Fibroblast of lung (primary cell): ENCODE results near the gene SPON1. TPM values are rescaled to one million over a fixed set of nuclear protein-coding genes. Genes with fewer than 3 reads are reported as not detected.

Experiments used
- DNase-seq, 2 donors: peaks; one replicate each; pipeline versions ENCODE4 v3.0.0 to v3.0.0-alpha.2; 2010; ENCODE audit warnings: low read depth in 2 of 2
- H2AFZ ChIP-seq: 2 replicates; pipeline ENCODE4 v1.5.1; 2012; ENCODE audit warnings: low read length, control low read depth, inconsistent platforms
- H3K27ac ChIP-seq: 2 replicates; pipeline ENCODE4 v1.5.1; 2011; ENCODE audit warnings: low read length, control low read depth; ENCODE audit not compliant: insufficient read depth
- H3K27me3 ChIP-seq: 2 replicates; pipeline ENCODE4 v1.5.1; 2011; ENCODE audit warnings: mild to moderate bottlenecking, low read length; ENCODE audit not compliant: control insufficient read depth, insufficient read depth
- H3K36me3 ChIP-seq: 2 replicates; pipeline ENCODE4 v1.5.1; 2011; ENCODE audit warnings: low read length; ENCODE audit not compliant: control insufficient read depth, insufficient read depth
- H3K4me1 ChIP-seq: 2 replicates; pipeline ENCODE4 v1.5.1; 2011; ENCODE audit warnings: low read length; ENCODE audit not compliant: control insufficient read depth, insufficient read depth; ENCODE audit errors: extremely low read depth
- H3K4me2 ChIP-seq: 2 replicates; pipeline ENCODE4 v1.5.1; 2011; ENCODE audit warnings: low read length, control low read depth; ENCODE audit not compliant: insufficient read depth; ENCODE audit errors: extremely low read depth
- H3K4me3 ChIP-seq, 4 experiments: fragments of 200-600 bp in 1 of 4; sonication (generic) in 1 of 4; replicated peaks in 1 of 4; 2 replicates each; pipeline ENCODE4 v1.5.1; 2011 to 2016; ENCODE audit warnings: low read length in 4 of 4, low read depth in 3 of 4, mild to moderate bottlenecking in 3 of 4, control low read depth in 2 of 4, inconsistent platforms in 1 of 4, mixed read lengths in 1 of 4; ENCODE audit not compliant: insufficient read depth in 1 of 4; ENCODE audit errors: control extremely low read depth in 1 of 4
- H3K79me2 ChIP-seq: 2 replicates; pipeline ENCODE4 v1.5.1; 2012; ENCODE audit warnings: mild to moderate bottlenecking, low read length, inconsistent platforms; ENCODE audit not compliant: control insufficient read depth, insufficient read depth
- H3K9ac ChIP-seq: 2 replicates; pipeline ENCODE4 v1.5.1; 2011; ENCODE audit warnings: mild to moderate bottlenecking, low read length, control low read depth; ENCODE audit not compliant: insufficient read depth
- H3K9me3 ChIP-seq: 2 replicates; pipeline ENCODE4 v1.5.1; 2012; ENCODE audit warnings: low read depth, low read length; ENCODE audit not compliant: control insufficient read depth, insufficient read depth
- H4K20me1 ChIP-seq: 2 replicates; pipeline ENCODE4 v1.5.1; 2011; ENCODE audit warnings: low read length; ENCODE audit not compliant: control insufficient read depth, insufficient read depth; ENCODE audit errors: extremely low read depth
- EZH2 ChIP-seq: IDR thresholded peaks from 2 replicates; pipeline ENCODE4 v1.5.1; 2012; ENCODE audit warnings: low read length, control low read depth, mild to moderate bottlenecking; ENCODE audit errors: missing control alignments
- polyA plus RNA-seq, 2 donors: library from polyadenylated mRNA; depleted of rRNA in 1 of 2; stranded (reverse) in 1 of 2; unstranded in 1 of 2; fragments of >200 nt; gene quantifications; 2 replicates each; pipeline ENCODE4 v1.2.1, GENCODE V29; 2011 to 2012; ENCODE audit warnings: missing spikeins in 1 of 2
- total RNA-seq: library from RNA; depleted of rRNA; stranded (reverse); fragments of >200 nt; gene quantifications from 2 replicates; pipeline ENCODE4 v1.2.1, GENCODE V29; 2014
- TF ChIP-seq, protein P1 (sequence below), 2 donors: IDR thresholded peaks in 1 of 2; conservative IDR thresholded peaks in 1 of 2; 1 replicate in 1 of 2; 2 replicates in 1 of 2; pipeline ENCODE4 v1.5.1; 2011 to 2012; ENCODE audit warnings: low read length in 2 of 2, control low read depth in 1 of 2, inconsistent platforms in 1 of 2, low read depth in 1 of 2, mild to moderate bottlenecking in 1 of 2

Gene SPON1
- total and polyA plus RNA-seq, 2 donors (not counting 1 experiment from before 2014, with no cell fraction given), result 0.45 to 3.5 TPM

DNA sequence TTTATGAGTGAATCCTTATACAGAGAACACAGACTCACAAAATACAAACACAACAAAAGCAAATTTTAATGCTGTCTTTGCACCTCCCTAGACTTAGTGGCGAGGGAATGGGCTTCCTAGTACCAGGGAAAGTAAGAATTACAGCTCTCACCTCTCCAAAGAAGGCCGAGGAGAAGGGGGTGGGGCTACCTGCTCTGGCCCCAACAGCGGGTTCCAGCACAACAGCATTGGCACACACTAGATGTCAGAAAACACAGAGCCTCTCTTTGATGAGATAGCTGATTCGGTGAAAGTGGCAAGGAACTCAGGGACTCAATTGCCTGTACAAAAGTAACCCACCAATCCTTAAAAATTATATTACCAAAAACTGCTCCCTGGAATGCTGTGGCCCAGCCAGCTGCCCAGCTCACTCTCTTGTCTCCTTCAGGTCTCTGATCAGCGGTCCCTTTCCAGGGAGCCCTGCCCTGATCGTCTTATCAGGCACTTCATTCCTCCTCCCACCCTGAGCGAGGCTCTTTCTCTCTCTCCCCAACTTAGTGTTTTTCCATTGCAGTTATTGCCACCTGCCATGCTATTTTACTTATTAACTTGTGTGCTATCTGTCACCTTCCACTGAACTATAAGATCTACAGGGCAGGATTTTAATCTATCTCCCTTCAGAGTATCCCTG lies 30.7 kb downstream of the SPON1 start:
- no peak overlapping the region for H2AFZ ChIP-seq
- no peaks in the 10 kb centered on the region for H3K79me2 ChIP-seq
- H3K36me3 ChIP-seq, result no peaks in the 10 kb centered on the region
- H3K4me2 ChIP-seq, result no peak overlapping the region
- H3K9me3 ChIP-seq, result no peaks in the 10 kb centered on the region
- no peaks in the 10 kb centered on the region for H3K27me3 ChIP-seq
- no peaks in the 10 kb centered on the region for H4K20me1 ChIP-seq
- peaks cover 5% of the 10 kb centered on the region for H3K4me1 ChIP-seq
- no peak overlapping the region for H3K4me3 ChIP-seq
- no peak overlapping the region for H3K27ac ChIP-seq
- no peak overlapping the region for H3K9ac ChIP-seq
- no peak for DNase-seq
- no peak for TF ChIP-seq EZH2
- TF ChIP-seq, protein P1, sequence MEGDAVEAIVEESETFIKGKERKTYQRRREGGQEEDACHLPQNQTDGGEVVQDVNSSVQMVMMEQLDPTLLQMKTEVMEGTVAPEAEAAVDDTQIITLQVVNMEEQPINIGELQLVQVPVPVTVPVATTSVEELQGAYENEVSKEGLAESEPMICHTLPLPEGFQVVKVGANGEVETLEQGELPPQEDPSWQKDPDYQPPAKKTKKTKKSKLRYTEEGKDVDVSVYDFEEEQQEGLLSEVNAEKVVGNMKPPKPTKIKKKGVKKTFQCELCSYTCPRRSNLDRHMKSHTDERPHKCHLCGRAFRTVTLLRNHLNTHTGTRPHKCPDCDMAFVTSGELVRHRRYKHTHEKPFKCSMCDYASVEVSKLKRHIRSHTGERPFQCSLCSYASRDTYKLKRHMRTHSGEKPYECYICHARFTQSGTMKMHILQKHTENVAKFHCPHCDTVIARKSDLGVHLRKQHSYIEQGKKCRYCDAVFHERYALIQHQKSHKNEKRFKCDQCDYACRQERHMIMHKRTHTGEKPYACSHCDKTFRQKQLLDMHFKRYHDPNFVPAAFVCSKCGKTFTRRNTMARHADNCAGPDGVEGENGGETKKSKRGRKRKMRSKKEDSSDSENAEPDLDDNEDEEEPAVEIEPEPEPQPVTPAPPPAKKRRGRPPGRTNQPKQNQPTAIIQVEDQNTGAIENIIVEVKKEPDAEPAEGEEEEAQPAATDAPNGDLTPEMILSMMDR (conservative IDR thresholded peaks at IDR 0.05 in 1 of 2, IDR thresholded peaks at IDR 0.05 in 1 of 2; ENCODE audit: low read depth in 1 of 2, low read length in 2 of 2), result no peak

DNA sequence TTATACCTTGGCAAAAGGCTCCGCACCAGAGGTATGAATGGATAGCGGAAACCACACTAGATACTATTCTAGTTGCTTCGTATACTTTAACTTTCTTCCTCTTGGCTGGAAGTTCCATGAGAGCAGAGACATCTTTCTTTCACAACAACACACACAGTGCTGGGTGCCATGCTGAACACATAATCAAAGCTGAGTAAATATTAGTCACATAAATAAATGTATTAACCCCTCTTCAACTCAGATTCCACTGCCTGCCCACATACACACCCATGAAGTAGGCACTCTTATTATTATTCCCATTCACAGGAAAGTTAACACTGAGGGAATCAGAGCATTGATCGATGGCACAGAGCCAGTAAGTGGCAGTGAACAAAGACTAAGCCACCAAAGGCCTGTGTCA lies 35.4 kb downstream of the SPON1 start:
- Histone ChIP-seq H3K4me3 (no peak overlapping the region), H3K4me1 (no peaks in the 10 kb centered on the region), H3K36me3 (no peaks in the 10 kb centered on the region), H2AFZ (no peak overlapping the region), H3K4me2 (no peak overlapping the region), H3K9ac (no peak overlapping the region), H3K79me2 (no peaks in the 10 kb centered on the region), H3K27ac (no peak overlapping the region), H3K9me3 (no peaks in the 10 kb centered on the region), H4K20me1 (no peaks in the 10 kb centered on the region), H3K27me3 (no peaks in the 10 kb centered on the region)
- TF ChIP-seq EZH2, result no peak
- TF ChIP-seq, protein P1 (conservative IDR thresholded peaks at IDR 0.05 in 1 of 2, IDR thresholded peaks at IDR 0.05 in 1 of 2; ENCODE audit: low read depth in 1 of 2, low read length in 2 of 2), result no peak
- DNase-seq, result no peak

DNA sequence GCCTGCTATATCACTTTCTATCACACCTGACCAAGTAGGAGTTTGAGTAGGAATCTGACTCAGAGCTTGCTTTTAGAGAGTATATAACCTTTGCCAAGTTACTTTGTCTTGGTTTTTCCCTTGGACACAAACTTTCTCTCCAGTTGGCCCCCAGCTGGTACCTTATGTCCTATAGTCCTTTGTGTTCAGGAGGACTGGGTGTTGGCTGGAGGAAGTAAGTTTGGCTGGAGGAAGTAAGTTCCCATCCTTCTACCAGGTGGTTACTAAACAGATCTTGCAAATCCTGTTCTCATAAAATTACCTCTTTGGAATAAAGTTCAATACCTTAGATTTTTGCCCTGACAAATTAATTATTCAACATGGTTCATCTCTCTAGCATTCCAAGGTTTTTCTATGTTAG lies 37.2 kb downstream of the SPON1 start:
- no peaks in the 10 kb centered on the region for H3K9me3 ChIP-seq
- no peaks in the 10 kb centered on the region for H3K4me1 ChIP-seq
- TF ChIP-seq, protein P1 (conservative IDR thresholded peaks at IDR 0.05 in 1 of 2, IDR thresholded peaks at IDR 0.05 in 1 of 2; ENCODE audit: low read depth in 1 of 2, low read length in 2 of 2), result no peak
- TF ChIP-seq EZH2, result no peak
- H3K36me3 ChIP-seq, result no peaks in the 10 kb centered on the region
- no peak overlapping the region for H3K4me3 ChIP-seq
- H3K27ac ChIP-seq, result no peak overlapping the region
- no peaks in the 10 kb centered on the region for H3K79me2 ChIP-seq
- no peak for DNase-seq
- H2AFZ ChIP-seq, result no peak overlapping the region
- no peak overlapping the region for H3K9ac ChIP-seq
- no peaks in the 10 kb centered on the region for H4K20me1 ChIP-seq
- no peak overlapping the region for H3K4me2 ChIP-seq
- H3K27me3 ChIP-seq, result no peaks in the 10 kb centered on the region
